M059J (cell line): Measurements from ENCODE around the gene ANO1. TPM values are rescaled to one million over a fixed set of nuclear protein-coding genes. Genes with fewer than 3 reads are reported as not detected.
A peak's percentile ranks its signal among the peaks of the same experiment; 100 is the strongest.
"Not testable (repeated sequence)": the region's sequence is repeated elsewhere in the genome, so short reads cannot be mapped to it uniquely, and the experiment has no call there.

Experiments
- DNase-seq: peaks from one replicate; pipeline ENCODE4 v3.0.0-alpha.2; 2012; ENCODE audit warnings: low read depth
- total RNA-seq: library from RNA; depleted of rRNA; stranded (reverse); fragments of >200 nt; shearing (Covaris generic); gene quantifications from 2 replicates; pipeline ENCODE4 v1.2.3, GENCODE V29; 2014; rRNA removed

Gene ANO1
- not detected in 2 replicates for total RNA-seq

DNA sequence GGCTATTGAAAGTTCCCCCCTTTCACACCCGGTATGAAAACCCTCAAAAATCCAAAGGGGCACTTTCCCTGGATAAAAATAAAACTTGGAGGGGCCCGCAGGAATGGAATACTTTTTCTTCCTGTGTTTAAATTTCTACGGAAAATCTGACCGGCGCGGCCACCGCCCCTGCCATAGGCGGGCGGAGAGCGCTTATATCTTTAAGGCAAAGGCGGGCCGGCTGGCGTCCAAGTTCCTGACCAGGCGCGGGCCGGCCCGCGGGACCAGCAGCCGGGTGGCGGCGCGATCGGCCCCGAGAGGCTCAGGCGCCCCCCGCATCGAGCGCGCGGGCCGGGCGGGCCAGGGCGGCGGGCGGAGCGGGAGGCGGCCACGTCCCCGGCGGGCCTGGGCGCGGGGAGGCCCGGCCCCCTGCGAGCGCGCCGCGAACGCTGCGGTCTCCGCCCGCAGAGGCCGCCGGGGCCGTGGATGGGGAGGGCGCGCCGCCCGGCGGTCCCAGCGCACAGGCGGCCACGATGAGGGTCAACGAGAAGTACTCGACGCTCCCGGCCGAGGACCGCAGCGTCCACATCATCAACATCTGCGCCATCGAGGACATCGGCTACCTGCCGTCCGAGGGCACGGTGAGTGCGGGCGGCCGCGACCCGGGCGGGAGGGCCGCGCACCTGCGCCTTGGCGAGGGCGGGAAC lies at the start of gene ANO1:
Gene ANO1 (plus strand): TSS at position 223 of the 686 bp plus-strand sequence. CDS start 290 bp downstream, at position 513.
- no peak for DNase-seq

DNA sequence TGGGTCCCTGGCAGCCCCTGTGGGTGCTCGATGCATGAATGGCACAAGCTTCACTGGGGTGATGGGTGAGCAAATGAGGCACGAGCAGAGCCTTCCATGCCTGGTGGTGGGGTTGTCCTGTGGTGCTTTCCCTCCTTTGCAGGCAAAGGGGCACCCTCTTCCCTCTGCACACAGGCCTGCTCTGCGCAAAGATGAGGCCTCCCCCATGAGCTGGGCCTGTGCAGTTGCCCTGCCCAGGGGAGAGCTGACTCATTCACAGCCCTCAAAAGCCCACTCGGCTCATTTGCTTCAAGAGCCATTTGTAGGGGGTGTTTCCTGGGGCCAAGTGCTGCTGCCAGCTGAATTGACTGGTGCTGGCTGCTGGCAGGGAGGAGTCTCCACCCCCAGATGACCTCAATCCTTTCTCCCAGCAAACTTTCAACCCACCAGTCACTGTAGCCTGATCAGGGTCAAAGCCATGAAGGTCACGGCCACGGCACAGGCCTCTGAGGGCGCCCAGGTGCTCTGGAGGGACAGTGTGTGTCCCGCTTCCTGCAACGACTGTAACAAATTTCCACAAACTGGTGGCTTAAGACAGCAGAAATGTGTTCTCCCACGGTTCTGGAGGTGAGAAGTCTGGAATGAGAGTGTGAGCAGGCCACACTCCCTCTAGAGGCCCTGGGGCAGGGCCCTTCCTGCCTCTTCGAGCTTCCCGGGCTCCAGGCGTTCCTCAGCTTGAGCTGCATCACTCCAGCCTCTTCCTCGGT lies 48.8 kb upstream of the ANO1 start:
- peak; percentile 17 for DNase-seq

DNA sequence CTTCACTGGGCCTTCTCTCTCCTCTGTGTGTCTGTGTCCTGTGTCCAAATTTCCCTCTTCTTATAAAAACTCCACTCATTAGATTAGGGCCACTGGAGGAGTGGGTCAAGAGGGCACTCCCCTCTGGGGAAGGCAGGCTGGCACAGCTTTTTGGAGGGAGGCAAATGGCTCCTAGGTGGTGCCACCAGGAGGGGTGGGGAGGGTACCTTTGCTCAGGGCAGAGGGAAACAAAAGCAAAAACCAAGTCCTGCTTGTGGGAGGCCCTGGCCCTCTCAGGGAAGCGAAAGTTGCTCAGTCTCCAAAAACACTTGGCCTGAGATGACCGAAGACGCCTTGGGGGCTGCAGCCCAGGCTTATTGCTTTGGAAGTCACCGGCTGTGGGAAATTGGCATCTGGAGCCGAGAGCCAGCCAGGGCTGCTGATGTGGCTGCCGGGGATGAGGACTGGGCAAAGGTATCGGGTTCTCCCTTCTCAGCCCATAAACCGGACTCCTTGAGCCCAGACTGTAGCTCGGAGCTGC lies 48.2 kb upstream of the ANO1 start:
- DNase-seq = no peak

DNA sequence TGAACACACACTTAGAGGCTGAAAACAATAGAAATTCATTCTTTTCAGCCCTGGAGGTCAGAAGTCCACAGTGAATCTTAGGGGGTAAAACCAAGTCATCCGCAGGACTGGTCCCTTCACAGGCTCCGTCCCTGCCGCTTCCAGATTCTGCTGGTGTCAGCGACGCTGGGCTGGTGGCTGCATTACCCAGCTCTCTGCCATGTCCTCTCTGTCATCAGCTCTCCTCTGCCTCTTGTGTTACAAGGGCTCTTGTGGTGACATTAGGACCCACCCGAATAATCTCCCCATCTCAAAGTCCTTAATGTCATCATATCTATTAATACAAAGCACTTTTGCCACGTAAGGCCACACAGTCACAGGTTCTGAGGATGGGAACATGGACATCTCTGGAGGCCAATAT lies 47.7 kb upstream of the ANO1 start:
- DNase-seq = no peak

DNA sequence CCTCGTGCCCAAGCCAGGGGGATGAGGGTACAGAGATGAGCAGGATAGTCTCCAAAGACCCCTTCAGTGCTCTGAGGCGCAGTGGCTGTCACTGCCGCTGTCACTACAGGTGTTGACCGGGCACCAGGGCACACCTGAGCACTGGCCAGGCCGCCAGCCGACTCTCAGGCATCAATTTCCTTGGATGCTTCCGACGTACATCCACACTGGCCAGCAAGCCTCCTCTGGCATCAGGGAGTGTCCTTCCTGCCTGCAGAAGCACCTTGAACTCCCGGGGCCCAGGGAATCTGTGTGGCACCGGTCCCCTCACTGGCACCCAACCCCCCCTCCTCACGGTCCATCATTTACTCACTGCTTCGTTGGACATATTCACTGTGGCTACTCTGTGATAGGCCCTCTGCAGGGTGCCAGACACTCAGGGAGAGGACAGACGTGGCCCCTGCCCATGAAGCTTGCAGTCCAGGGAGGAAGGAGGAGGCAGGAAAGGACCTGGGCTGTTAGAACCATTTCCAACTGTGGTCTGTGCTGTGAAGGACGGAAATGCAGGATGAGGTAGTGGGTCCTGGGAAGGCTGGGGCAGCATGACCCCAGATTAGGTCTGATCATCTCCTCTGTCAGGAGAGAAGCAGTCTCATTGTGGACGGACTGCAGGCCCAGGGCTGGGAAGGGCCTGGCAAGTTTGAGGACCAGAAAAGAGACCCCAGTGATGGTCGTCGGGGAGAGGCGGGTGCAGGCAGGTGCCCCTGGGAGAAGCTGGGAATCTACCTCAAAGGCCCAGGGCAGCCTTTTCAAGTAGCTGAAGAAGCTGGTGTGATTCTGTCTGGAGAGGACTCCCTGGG lies 46.3 kb upstream of the ANO1 start:
- DNase-seq = no peak

DNA sequence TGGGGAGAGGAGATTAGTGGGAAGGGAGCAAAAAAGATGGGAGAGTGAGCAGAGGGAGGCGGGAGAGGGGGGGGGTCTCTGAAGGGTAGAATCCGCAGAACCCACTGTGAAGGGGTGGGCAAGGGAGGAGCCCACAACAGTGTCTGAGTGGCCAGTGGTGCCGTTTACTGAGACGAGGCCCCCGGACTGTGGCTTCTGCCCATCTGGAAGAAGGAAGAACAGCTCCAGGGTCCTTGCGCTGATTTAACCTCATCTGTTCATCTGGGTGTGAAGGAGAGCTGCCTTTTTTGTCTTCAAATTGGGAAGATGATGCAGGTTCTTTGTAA lies 45.7 kb upstream of the ANO1 start:
- DNase-seq = no peak

DNA sequence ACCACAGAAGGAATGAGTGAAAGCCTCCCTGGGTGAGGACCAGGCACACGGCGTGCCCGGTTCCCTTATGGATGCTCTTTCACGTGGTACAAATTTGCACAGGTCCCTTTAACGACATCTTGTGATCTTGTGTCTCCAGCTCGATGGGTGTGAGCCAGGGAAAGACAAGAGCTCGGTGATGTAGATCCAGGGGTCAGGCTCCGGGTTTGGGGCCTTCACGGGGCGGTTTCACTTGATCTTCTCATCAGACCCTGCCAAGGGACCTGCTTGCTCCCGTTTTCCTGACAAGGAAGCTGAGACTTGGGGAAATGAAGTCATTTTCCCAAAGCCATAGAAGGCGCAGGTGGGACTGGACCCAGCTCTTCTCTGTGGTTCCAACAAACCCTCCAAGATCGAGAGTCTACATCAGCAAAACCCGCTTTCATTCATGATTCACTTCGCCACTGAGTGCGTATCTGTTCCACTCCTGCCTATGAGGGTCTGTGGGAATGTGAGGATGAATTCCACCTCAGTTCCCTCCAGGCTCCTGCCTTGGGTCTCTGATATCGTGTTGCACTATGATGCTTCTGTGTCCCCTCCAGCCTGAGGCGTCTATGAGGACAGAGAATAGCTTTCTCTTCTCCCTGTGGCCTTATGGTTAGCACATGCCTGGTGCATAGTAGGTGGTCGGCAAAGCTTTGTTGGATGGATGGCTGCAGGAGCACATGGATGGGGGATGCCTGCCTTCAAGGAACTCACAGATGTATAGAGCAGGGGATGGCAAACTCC lies 45.0 kb upstream of the ANO1 start:
- no peak for DNase-seq

DNA sequence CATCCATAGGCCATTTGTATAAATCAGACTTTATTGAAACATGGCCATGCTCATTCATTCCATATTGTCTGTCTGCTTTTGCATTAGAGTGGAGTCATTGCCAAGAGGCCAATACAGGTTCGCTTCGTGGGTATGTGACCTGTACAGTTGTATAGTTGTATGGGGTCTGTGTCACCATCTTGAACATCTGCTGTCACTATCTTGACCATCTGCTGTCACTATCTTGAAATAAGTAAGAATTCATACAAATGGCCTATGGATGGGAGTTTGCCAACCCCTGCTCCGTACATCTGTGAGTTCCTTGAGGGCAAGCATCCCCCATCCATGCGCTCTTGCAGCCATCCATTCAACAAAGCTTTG lies 44.4 kb upstream of the ANO1 start:
- DNase-seq = no peak

DNA sequence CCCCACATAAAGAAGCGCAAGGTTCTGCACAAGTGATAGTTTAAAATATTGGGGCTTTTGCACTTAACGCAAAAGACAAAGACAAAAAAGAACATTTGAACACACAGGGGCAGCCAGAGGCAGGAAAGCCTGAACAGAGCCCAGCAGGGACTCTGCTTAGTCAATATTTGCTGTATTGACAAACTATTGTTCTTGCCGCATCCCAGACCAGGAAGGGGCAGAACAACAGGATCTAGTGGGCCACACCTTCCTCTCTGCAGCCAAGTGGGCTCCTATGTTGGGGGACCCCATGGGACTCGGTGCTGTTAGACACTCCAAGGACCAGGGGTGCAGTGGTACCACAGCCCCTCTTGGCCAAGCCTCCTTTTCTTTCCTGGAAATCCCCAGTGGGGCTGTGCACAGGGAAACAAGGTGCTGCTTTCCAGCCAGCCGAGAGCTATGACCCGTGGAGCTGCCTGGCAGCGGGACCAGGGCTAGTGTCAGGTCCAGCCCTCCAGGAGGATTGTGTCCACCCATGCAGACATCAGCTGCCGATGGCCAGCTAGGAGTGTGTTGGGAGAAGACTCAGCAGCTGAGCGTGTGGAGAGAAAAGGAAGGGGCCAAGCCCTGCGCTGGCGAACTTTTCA lies 43.3 kb upstream of the ANO1 start:
- DNase-seq = no peak

DNA sequence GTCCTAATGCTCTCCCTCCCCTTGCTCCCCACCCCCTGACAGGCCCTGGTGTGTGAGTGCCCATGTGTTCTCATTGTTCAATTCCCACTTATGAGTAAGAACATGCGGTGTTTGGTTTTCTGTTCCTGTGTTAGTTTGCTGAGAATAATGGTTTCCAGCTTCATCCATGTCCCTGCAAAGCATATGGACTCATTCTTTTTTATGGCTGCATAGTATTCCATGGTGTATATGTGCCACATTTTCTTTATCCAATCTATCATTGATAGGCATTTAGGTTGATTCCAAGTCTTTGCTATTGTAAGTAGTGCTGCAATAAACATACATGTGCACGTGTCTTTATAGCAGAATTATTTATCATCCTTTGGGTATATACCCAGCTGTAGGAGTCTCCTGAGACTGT lies 42.5 kb upstream of the ANO1 start:
- not testable (repeated sequence) for DNase-seq

DNA sequence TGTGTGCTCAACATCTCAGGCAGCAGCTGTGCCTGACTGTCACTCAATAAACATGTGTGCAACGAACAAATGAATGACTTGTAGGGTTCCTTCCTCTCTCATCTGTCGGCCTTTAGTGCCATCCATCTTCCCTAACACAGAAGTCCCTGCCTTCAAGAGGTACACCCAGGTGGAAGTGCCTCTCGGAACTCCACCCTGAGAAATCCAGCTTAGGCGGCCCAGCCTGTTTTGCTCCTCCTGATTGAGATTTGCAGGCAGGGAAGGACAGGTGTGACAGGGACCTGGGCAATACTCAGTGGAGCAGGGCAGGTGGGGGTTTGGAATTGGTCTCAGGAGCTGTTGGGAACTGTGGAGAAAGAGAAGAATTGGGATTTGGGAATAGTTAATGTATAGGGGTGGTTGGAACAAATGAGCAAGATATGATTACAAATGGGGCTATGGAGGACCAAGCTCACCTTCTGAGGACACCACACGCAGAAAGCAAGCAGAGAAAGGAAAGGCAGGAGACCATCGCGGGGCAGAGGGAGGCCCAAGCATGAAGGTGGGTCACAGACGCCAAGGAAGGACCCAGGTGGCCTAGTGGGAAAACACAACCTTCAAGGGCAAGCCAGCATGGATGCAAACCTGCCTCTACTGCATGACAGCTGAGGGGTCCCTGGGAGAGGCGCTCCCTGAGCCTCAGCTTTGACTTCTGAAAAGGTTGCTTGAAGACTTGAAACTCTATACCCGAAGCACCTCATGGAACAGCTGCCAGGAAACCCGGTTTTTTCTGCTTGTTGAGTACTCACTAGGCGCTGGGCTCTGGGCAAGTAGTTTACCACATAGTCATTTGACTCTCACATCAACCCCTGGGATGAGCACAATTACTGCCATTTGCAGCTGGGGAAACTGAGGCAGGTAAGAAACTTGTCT lies 40.9 kb upstream of the ANO1 start:
- DNase-seq = no peak

DNA sequence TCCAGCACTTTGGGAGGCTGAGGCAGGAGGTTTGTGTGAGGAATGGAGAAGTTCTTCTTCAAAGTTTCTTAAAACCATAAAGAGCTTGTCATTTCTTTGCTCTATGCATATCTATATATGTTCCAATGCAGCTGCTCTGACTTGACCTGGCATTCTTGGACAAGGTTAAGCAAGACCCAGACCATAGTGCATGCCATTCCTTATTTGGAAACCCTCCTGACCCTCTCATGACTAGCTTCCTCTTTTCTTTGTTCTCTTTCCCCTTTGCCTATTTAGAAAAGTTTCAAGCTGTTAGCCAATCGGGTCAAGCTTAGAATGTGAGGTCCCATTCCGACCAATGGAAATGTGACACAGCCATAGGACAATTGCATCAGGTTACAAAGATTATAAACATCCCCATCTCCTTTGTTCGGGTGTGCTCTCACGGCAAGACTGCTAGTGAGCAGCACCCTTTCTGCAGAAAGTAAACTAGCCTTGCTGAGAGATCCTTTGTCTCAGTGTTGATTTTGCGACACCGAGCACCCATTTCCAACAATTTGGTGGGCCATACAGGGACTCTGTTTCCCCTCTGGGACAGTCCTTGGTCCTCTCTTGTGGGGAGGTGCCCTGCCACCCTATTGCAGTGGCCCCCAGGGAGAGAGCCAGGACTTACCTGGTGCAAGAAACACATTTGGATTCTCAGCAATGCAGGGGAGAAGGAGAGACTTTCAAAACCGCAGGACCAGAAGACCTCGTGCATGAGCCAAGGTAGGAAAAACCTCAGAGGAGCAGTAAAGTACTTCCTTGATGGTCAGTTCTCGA lies 39.9 kb upstream of the ANO1 start:
- no peak for DNase-seq

DNA sequence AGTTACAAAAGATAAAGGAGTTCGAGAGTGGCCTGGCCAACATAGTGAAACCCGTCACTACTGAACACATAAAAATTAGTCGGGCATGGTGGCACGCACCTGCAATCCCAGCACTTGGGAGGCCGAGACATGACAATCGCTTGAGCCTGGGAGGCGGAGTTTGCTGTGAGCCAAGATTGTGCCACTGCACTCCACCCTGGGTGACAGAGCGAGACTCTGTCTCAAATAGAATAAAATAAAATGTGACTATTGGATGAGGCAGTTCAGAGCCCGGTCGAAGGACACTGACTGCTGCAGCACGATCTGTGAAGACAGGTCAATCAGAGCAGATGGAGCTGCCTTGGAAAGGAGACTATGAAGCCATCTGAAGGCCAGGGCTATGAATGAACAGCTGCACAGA lies 37.7 kb upstream of the ANO1 start:
- no peak for DNase-seq

DNA sequence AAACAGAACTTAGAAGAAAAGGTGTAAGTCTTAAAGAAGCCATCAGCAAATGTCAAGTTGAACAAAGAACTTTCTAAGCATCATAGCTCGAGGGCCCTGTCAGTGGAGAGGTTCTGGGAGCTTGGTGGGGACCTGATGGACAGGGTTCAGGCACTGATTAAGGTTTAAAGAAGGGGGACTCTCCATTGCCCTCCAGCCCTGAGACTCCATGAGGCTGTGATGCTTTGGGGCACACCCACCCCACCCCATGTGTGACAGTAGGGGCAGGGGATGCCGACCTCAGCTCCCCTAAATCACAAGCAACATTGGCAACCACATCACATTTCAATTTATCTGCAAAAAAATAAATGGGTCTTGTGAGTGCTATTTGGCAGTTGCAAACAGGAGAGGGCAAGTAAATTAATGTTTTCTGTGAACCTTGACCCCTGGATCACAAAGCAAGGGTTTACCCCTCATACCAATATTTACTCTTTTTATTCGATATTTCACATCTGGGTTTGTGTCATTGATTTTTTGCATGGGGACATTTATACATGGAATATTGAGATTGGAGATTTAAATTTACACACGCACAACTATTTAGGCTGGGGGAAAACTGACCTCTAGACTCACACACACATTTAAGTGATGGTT lies 37.1 kb upstream of the ANO1 start:
- no peak for DNase-seq

DNA sequence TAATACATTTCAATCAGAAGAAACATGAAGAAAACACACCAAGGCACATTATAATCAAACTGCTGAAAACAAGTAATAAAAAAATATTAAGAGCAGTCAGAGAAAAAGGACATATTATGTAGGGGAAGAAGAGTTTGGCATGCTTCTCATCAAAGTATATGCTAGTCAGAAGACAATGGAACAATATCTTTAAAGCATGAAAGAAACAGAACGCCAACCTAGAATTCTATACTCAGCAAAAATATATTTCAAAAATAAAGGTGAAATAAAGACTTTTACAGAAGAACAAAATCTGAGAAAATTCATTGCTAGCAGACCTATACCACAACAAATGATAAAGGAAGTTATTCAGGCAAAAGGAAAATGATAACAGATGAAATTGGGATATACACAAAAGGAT lies 34.6 kb upstream of the ANO1 start:
- DNase-seq = no peak

DNA sequence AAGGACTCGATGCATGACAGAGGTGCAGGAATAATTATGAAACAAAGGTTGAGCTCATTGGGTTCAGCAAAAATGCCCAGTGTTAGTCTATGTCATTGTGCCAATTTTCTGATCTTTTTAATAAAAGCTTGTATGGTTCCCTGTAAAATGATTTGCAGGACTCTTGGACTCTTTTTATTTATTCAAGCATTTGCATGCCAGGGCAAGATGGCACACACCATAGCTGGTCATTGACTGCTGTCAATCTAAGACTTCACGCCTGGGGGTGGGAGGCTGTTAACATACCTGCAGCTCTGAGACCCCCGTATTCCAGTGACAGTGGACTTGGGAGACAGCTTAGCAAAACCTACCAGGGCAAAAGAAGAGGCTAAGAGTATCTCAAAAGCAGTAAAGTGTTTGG lies 32.0 kb upstream of the ANO1 start:
- DNase-seq = no peak

DNA sequence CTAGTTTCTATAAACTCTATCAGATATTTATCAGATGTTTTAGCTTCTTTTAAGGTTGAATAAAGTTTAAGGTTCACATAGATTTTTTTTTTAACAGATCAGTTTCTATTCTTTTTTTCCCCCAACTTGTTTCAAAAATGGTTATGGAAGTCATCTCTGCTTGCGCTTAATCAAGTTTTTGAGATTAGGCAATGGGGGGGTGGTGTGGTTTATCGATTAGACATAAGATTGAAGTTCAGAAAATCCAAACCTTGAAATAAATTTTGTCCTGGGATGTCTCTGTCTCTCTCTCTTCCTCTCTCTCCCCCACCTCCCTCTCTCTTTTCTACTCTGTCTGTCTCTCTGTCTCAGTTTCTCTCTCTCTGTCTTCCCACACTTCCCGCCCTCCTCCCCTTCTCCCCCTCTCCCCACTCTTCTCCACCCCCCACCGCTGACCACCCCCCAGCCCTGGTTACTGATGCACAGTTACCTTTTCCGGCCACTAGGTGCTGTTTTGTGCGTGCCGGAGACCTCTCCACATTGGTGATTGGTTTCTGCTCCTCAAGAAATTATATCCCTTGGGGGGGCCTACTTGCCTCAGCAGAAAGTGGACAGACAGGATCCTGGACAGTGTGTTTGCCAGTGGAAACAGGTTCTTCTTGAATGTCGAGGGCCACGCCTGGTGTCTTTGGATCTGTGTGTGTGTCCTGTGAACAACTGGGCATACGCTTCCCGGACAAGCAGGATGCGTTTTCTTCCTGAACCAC lies 29.7 kb upstream of the ANO1 start:
- DNase-seq = no peak

DNA sequence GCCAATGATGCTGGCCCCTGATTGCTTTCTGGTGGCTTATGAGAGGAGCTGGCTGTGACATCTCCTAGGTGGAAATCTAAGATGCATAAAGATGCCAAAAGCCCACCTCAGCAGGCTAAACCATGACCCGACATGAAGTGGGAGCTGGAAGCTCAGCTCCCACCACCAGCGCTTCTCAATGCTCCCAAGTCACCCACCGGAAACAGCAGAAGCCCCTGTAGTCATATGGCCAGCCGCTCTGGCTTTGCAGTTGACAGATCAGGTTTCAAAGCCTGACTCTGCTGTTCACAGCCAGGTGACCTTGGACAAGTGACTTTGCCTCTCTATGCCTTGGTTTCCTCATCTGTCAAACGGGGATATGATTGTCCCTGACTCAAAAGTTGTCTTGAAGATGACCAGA lies 29.1 kb upstream of the ANO1 start:
- DNase-seq = no peak
